Measurements from ENCODE around the gene PTPRN.
"Not testable (repeated sequence)": the region's sequence is repeated elsewhere in the genome, so short reads cannot be mapped to it uniquely, and the experiment has no call there.

Gene PTPRN

DNA sequence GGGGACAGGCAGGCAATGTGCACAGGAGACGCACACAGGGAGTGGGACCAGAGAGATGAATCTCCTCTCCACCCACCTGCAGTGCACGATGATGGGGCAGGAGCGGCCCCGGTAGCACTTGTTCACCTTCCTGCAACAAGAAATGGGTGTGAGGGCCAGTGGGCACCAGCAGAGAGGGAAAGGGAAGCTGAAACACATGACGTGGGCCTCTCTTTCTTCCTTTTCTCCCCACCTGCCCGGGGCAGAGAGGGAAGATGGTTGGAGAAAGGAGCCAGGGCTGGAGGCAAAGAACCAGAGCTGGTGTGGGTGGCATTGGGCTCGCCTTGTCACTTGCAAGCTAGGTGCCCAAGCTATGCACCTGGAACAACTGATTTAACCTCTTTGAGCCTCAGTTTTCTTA, 17.8 kb downstream of the PTPRN start:
- POLR2A ChIA-PET = interaction anchor here (1.0 to 1.4 kb wide), 2 partner anchors 12 to 115 kb away, joined by 3 to 4 read pairs; partner anchors contain the start of genes CNPPD1 and DNAJB2
- TF ChIP-seq NFRKB (IDR thresholded peaks at IDR 0.05) = no peak
- TF ChIP-seq HDGF (IDR thresholded peaks at IDR 0.05; ENCODE audit: borderline replicate concordance) = no peak
- no peak for TF ChIP-seq ARNT (IDR thresholded peaks at IDR 0.05)
- no peak for TF ChIP-seq SUZ12 (IDR thresholded peaks at IDR 0.05)
- TF ChIP-seq SP1 (IDR thresholded peaks at IDR 0.05) = no peak
- TF ChIP-seq ELF4 (IDR thresholded peaks at IDR 0.05) = no peak
- TF ChIP-seq, protein P1, sequence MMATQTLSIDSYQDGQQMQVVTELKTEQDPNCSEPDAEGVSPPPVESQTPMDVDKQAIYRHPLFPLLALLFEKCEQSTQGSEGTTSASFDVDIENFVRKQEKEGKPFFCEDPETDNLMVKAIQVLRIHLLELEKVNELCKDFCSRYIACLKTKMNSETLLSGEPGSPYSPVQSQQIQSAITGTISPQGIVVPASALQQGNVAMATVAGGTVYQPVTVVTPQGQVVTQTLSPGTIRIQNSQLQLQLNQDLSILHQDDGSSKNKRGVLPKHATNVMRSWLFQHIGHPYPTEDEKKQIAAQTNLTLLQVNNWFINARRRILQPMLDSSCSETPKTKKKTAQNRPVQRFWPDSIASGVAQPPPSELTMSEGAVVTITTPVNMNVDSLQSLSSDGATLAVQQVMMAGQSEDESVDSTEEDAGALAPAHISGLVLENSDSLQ (IDR thresholded peaks at IDR 0.05) = no peak
- TF ChIP-seq LEF1 (IDR thresholded peaks at IDR 0.05; ENCODE audit: borderline replicate concordance) = no peak
- no peak for TF ChIP-seq TARDBP (IDR thresholded peaks at IDR 0.05)
- no peak for TF ChIP-seq BHLHE40 (IDR thresholded peaks at IDR 0.05; ENCODE audit: borderline replicate concordance)
- TF ChIP-seq L3MBTL2 (conservative IDR thresholded peaks at IDR 0.05) = no peak
- DNase-seq (ENCODE audit: extremely low spot score) = no peak
- CTCF ChIA-PET = no interaction called here

GRCh38 chr2:219290381-219291171, 18.6 kb downstream of the PTPRN start:
- TF ChIP-seq SUZ12 (IDR thresholded peaks at IDR 0.05) (no peak), SP1 (IDR thresholded peaks at IDR 0.05) (no peak), L3MBTL2 (conservative IDR thresholded peaks at IDR 0.05) (no peak), LEF1 (IDR thresholded peaks at IDR 0.05; ENCODE audit: borderline replicate concordance) (no peak), CTBP1 (IDR thresholded peaks at IDR 0.05; ENCODE audit: borderline replicate concordance) (no peak), HDGF (IDR thresholded peaks at IDR 0.05; ENCODE audit: borderline replicate concordance) (no peak), ZNF384 (IDR thresholded peaks at IDR 0.05) (no peak), NFRKB (IDR thresholded peaks at IDR 0.05) (no peak), FOXA1 (IDR thresholded peaks at IDR 0.05) (no peak), ELF4 (IDR thresholded peaks at IDR 0.05) (no peak), ARNT (IDR thresholded peaks at IDR 0.05) (no peak), FOXK2 (IDR thresholded peaks at IDR 0.05) (no peak), FOXM1 (IDR thresholded peaks at IDR 0.05; ENCODE audit: borderline replicate concordance) (no peak), TARDBP (IDR thresholded peaks at IDR 0.05) (no peak), BHLHE40 (IDR thresholded peaks at IDR 0.05; ENCODE audit: borderline replicate concordance) (no peak)
- TF ChIP-seq, protein P1 (IDR thresholded peaks at IDR 0.05) = no peak
- CTCF ChIA-PET = no interaction called here
- POLR2A ChIA-PET = interaction anchor here (0.8 to 1.4 kb wide), 2 partner anchors 11 to 12 kb away, joined by 3 to 4 read pairs; partner anchors contain the start of gene DNAJB2
- DNase-seq (ENCODE audit: extremely low spot score) = no peak

DNA sequence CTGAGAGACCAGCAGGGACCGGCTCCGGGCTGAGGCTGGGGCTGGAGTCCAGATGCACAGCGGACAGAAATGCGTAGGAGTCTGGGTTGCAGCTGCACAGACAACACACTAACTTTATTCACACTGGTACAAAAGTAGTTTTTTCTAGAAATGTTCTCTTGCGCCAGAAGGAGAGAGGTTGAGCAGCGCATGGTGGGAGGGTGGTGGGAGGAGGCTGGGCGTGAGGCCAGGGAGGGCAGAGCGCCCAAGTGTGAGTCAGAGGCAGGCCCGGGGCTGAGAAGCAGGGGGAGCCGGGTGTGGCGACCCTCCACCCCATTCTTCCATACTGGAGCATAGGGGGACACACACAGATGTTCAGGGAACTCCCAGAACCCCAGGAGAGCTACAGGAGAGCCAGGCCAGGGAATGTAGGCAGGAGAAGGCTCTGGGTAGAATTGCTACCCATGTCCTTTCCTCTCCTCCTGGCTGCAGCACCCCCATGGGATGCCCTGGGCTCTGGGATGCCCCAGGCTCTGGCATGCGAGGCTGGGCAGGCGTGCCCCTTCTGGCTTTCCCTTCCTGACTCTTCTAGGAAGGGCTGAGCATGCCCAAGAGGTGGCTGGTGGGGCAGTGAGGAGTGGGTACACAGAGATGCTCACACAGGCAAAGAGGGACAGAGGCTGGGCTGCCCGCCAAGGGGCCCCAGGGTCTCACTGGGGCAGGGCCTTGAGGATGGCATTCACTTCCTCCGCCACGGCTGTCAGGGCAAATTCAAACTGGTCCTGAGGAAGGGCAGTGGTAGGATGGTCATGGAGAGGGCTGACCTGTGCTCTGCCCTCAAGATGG, 19.5 kb downstream of the PTPRN start:
- DNase-seq (ENCODE audit: extremely low spot score) = no peak
- ChIA-PET POLR2A (interaction anchor here (1.0 kb wide), 1 partner anchor 11 kb away, joined by 3 read pairs; the partner anchor contains the start of gene DNAJB2), CTCF (no interaction called here)
- TF ChIP-seq SUZ12 (IDR thresholded peaks at IDR 0.05) = no peak

DNA sequence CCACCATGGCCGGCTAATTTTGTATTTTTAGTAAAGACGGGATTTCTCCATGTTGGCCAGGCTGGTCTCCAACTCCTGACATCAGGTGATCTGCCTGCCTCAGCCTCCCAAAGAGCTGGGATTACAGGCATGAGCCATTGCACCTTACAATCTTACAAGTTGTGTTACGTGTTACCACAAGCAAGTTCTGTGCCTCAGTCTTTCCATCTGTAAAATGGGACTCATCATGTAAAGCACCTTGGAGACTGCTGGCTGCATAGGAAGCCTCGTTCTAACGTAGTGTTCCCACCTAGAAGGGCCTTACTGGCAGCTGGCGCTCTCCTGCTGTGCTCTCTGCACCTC, 20.0 kb downstream of the PTPRN start:
- POLR2A ChIA-PET = interaction anchor here (1.0 kb wide), 1 partner anchor 10 kb away, joined by 3 read pairs; the partner anchor contains the start of gene DNAJB2
- CTCF ChIA-PET = no interaction called here
- TF ChIP-seq L3MBTL2 (conservative IDR thresholded peaks at IDR 0.05) (no peak), NFRKB (IDR thresholded peaks at IDR 0.05) (no peak), FOXK2 (IDR thresholded peaks at IDR 0.05) (no peak), SP1 (IDR thresholded peaks at IDR 0.05) (no peak), HDGF (IDR thresholded peaks at IDR 0.05; ENCODE audit: borderline replicate concordance) (no peak), SUZ12 (IDR thresholded peaks at IDR 0.05) (no peak), FOXM1 (IDR thresholded peaks at IDR 0.05; ENCODE audit: borderline replicate concordance) (no peak)
- DNase-seq (ENCODE audit: extremely low spot score) = no peak

GRCh38 chr2:219287580-219288265, 21.5 kb downstream of the PTPRN start:
- CTCF ChIA-PET = interaction anchor here (0.8 kb wide), 1 partner anchor 136 kb away, joined by 4 read pairs; no protein-coding TSS in a partner anchor
- DNase-seq (ENCODE audit: extremely low spot score) = no peak
- POLR2A ChIA-PET = no interaction called here
- TF ChIP-seq TARDBP (IDR thresholded peaks at IDR 0.05) (no peak), FOXK2 (IDR thresholded peaks at IDR 0.05) (no peak), ELF4 (IDR thresholded peaks at IDR 0.05) (no peak), CTBP1 (IDR thresholded peaks at IDR 0.05; ENCODE audit: borderline replicate concordance) (no peak), BHLHE40 (IDR thresholded peaks at IDR 0.05; ENCODE audit: borderline replicate concordance) (no peak), FOXM1 (IDR thresholded peaks at IDR 0.05; ENCODE audit: borderline replicate concordance) (no peak), SUZ12 (IDR thresholded peaks at IDR 0.05) (no peak), NFRKB (IDR thresholded peaks at IDR 0.05) (no peak), FOXA1 (IDR thresholded peaks at IDR 0.05) (no peak), LEF1 (IDR thresholded peaks at IDR 0.05; ENCODE audit: borderline replicate concordance) (no peak), HDGF (IDR thresholded peaks at IDR 0.05; ENCODE audit: borderline replicate concordance) (no peak), SP1 (IDR thresholded peaks at IDR 0.05) (no peak), ARNT (IDR thresholded peaks at IDR 0.05) (no peak), ZNF384 (IDR thresholded peaks at IDR 0.05) (no peak), L3MBTL2 (conservative IDR thresholded peaks at IDR 0.05) (no peak)
- TF ChIP-seq, protein P1 (IDR thresholded peaks at IDR 0.05) = no peak

DNA sequence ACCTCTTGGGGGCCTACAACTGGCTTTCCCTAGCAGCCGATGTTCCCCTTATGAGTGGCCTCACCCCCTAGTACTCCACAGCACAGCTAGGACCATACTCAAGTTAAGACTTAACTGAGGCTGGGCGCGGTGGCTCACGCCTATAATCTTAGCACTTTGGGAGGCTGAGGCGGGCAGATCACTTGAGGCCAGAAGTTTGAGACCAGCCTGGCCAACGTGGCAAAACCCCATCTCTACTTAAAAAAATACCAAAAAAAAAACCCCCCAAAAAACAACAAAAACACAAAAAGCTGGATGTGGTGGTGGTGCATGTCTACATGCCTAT, 22.1 kb downstream of the PTPRN start:
- ChIA-PET CTCF (interaction anchor here (0.9 kb wide), 1 partner anchor 8 kb away, joined by 5 read pairs; no protein-coding TSS in a partner anchor), POLR2A (interaction anchor here (1.1 kb wide), 1 partner anchor 110 kb away, joined by 4 read pairs; the partner anchor contains the start of gene CNPPD1)
- DNase-seq (ENCODE audit: extremely low spot score) = not testable (repeated sequence)

Measured in HEK293T (cell line).